ACC112 (cell line): ENCODE results near the gene SDHAF2.
"Not testable (repeated sequence)": the region's sequence is repeated elsewhere in the genome, so short reads cannot be mapped to it uniquely, and the experiment has no call there.

ENCODE experiments used
- H2AFZ ChIP-seq: fragments of 200-600 bp; sonication (generic); one replicate; pipeline ENCODE4 v1.6.0; 2017; ENCODE audit warnings: antibody characterized with exemption, low read length; ENCODE audit not compliant: unreplicated experiment
- H3K27ac ChIP-seq: fragments of 200-600 bp; sonication (generic); 2 replicates; pipeline ENCODE4 v1.5.1; 2014; ENCODE audit warnings: low read depth, mild to moderate bottlenecking, antibody characterized with exemption, low read length, moderate library complexity
- H3K27me3 ChIP-seq: fragments of 200-600 bp; sonication (generic); 2 replicates; pipeline ENCODE4 v1.6.1; 2014; ENCODE audit warnings: mild to moderate bottlenecking, antibody characterized with exemption, low read length, moderate library complexity, mixed read lengths; ENCODE audit not compliant: insufficient read depth
- H3K36me3 ChIP-seq: fragments of 200-600 bp; sonication (generic); 2 replicates; pipeline ENCODE4 v1.6.1; 2016; ENCODE audit warnings: mild to moderate bottlenecking, antibody characterized with exemption, low read length, moderate library complexity, mixed read lengths; ENCODE audit not compliant: insufficient read depth
- H3K4me1 ChIP-seq: fragments of 200-600 bp; sonication (generic); one replicate; pipeline ENCODE4 v1.6.1; 2016; ENCODE audit warnings: low read length, mixed read lengths; ENCODE audit not compliant: insufficient read depth, unreplicated experiment, control insufficient read depth
- H3K4me3 ChIP-seq: fragments of 200-600 bp; sonication (generic); 2 replicates; pipeline ENCODE4 v1.5.1; 2014; ENCODE audit warnings: mild to moderate bottlenecking, low read depth, low read length
- H3K79me2 ChIP-seq: fragments of 200-600 bp; sonication (generic); one replicate; pipeline ENCODE4 v1.6.0; 2016; ENCODE audit warnings: low read length; ENCODE audit not compliant: control insufficient read depth, unreplicated experiment, insufficient read depth

The SDHAF2 gene

DNA sequence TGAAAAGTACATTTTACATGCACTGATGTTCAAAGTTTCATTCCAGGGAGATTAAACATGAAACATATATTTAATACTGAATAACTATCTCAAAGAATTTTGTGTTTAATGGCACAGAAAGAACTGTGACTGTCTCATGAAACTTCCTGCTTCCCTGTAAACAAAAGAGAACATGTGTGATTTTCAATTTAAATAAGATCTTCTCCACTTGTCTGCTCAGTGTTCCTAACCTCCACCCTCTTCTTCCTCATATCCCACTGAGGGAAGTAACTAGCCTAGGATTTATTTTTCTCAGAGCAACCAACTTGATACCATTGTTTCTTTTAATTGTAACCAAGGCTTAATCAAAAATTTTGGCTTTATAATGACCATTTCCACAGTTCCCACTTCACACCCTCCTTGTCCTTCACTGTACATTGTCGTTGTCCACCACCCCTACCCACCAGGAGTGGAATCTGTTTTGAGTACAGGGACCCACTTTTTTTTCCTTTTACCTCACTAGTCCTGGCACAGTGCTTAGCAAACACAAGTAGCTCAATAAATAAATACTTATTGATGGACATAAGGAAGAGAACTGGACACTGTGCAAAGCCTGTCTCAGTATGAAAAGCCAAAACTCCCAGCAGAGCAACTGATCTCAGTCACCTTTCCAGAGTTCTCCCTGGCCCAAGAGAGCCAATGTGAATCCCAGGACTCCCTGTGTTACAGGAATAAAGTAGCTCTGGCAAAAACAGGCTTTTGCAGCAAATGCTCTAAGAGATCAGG is 4.4 kb upstream of the SDHAF2 start:
- Histone ChIP-seq H2AFZ (no peak overlapping the region), H3K27me3 (no peaks in the 10 kb centered on the region), H3K36me3 (peaks cover 44% of the 10 kb centered on the region), H3K79me2 (peaks cover 84% of the 10 kb centered on the region), H3K4me3 (no peak overlapping the region), H3K4me1 (peaks cover 9% of the 10 kb centered on the region), H3K27ac (no peak overlapping the region)

- no peak overlapping the region for H2AFZ ChIP-seq
- H3K27ac ChIP-seq = peak overlapping the region; percentile 95
- H3K79me2 ChIP-seq = peaks cover 90% of the 10 kb centered on the region
- H3K27me3 ChIP-seq = no peaks in the 10 kb centered on the region
- H3K4me3 ChIP-seq = peak overlapping the region; percentile 97
- peaks cover 15% of the 10 kb centered on the region for H3K4me1 ChIP-seq
- H3K36me3 ChIP-seq = peaks cover 29% of the 10 kb centered on the region
Measured at GRCh38 chr11:61429346-61429690, 606 bp upstream of the SDHAF2 start.

DNA sequence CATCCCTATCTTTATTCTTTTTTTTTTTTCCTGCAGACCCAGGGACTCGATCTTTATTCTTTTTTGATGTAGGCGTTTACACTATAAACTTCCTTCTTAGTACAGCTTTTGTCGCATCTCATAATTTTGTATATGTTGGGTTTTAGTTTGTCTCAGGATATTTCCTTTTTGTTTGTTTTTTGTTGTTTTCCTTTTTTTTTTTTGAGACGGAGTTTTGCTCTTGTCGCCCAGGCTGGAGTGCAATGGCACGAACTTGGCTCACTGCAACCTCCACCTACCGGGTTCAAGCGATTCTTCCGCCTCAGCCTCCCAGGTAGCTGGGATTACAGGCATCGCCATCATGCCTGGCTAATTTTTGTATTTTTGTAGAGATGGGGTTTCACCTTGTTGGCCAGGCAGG is 915 bp downstream of the SDHAF2 start:
- H3K36me3 ChIP-seq = peaks cover 18% of the 10 kb centered on the region
- not testable (repeated sequence) for H3K27me3 ChIP-seq, H2AFZ ChIP-seq
- H3K4me1 ChIP-seq = peaks cover 20% of the 10 kb centered on the region
- peaks cover 85% of the 10 kb centered on the region for H3K79me2 ChIP-seq
- H3K4me3 ChIP-seq = peak overlapping the region; percentile 97
- peak overlapping the region; percentile 95; the same call in 1 of the 2 replicates for H3K27ac ChIP-seq

DNA sequence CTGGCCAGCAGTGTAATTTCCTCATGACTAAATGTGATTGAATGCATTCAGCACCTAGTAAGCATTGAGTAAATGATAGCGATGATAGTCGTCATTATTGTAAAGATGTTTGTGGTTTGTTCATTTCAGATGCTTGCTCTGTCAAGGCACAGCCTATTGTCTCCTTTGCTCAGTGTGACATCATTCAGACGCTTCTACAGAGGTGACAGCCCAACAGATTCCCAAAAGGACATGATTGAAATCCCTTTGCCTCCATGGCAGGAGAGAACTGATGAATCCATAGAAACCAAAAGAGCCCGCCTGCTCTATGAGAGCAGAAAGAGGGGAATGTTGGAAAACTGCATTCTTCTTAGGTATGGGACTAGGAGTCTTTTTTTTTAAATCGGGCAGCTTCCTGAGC is 7.6 kb downstream of the SDHAF2 start:
- H3K27ac ChIP-seq = no peak overlapping the region
- no peaks in the 10 kb centered on the region for H3K27me3 ChIP-seq
- peaks cover 54% of the 10 kb centered on the region for H3K79me2 ChIP-seq
- no peak overlapping the region for H2AFZ ChIP-seq
- peaks cover 12% of the 10 kb centered on the region for H3K4me1 ChIP-seq
- peaks cover 29% of the 10 kb centered on the region for H3K36me3 ChIP-seq
- no peak overlapping the region for H3K4me3 ChIP-seq

DNA sequence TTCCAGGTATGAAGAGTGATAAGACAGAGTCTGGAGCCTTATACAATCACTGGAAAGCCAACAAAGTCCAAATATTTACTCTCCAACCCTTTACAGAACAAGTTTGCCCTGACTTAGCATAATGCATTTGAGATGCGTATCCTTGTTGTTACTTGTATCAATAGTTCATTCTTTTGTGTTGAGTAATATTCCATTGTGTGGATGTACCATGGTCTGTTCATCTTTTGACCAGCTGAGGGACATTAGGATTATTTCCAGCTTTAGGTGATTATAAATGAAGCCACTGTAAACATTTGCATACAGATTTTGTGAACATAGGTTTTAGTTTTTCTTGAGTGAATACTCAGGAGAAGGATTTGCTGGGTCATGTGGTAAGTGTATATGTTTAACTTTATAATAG is 9.7 kb downstream of the SDHAF2 start:
- Histone ChIP-seq H3K4me1 (peaks cover 12% of the 10 kb centered on the region), H3K27ac (no peak overlapping the region), H3K27me3 (no peaks in the 10 kb centered on the region), H2AFZ (no peak overlapping the region), H3K4me3 (no peak overlapping the region), H3K79me2 (peaks cover 47% of the 10 kb centered on the region), H3K36me3 (peaks cover 39% of the 10 kb centered on the region)

DNA sequence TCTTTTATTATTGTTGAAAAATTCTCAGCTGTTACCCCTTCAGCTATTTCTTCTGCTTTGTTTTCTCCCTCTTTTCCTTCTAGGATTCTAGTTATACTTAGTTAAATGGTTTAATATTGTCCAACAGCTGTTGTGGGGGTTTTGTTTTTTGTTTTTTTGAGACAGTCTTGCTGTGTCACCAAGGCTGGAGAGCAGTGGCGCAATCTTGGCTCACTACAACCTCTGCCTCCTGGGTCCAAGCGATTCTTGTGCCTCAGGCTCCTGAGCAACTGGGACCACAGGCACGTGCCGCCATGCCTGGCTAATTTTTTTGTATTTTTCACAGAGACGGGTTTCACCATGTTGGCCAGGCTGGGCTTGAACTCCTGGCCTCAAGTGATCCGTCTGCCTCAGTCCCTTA is 12.7 kb downstream of the SDHAF2 start:
- Histone ChIP-seq H3K27ac (no peak overlapping the region), H3K4me3 (no peak overlapping the region), H3K79me2 (peaks cover 20% of the 10 kb centered on the region), H3K36me3 (peaks cover 38% of the 10 kb centered on the region), H2AFZ (no peak overlapping the region), H3K27me3 (no peaks in the 10 kb centered on the region), H3K4me1 (peaks cover 16% of the 10 kb centered on the region)

GRCh38 chr11:61445516-61445915 is 15.6 kb downstream of the SDHAF2 start:
- Histone ChIP-seq H3K27me3 (no peaks in the 10 kb centered on the region), H2AFZ (no peak overlapping the region), H3K4me3 (no peak overlapping the region), H3K79me2 (peaks cover 12% of the 10 kb centered on the region), H3K4me1 (peaks cover 16% of the 10 kb centered on the region), H3K27ac (peak overlapping the region; percentile 26; the same call in 1 of the 2 replicates), H3K36me3 (peaks cover 31% of the 10 kb centered on the region)

DNA sequence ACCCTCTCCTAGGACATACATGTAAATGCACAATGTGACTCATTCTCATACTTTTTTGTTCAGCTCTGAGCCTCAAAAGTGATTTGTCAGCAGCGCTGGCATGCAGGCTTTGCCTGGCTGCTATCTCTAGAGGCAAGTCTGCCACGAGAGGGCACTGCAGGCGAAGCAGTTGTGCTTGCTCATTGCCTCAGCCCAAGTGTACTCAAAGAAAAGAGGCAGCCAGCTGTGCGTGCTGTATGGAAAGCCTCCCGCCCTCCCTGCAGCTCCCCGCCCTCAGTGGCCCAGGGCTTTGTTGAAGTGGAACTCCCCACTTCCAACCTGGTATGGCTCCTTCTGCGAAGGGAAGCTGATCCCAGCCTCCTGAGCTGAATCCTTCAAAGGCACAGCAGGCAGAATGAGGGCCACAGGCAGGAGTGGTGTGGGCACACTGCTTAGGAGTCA is 16.3 kb downstream of the SDHAF2 start:
- H3K27me3 ChIP-seq = no peaks in the 10 kb centered on the region
- peaks cover 8% of the 10 kb centered on the region for H3K79me2 ChIP-seq
- no peak overlapping the region for H2AFZ ChIP-seq
- peak overlapping the region; percentile 39; the same call in 1 of the 2 replicates for H3K27ac ChIP-seq
- no peak overlapping the region for H3K4me3 ChIP-seq
- H3K4me1 ChIP-seq = peaks cover 16% of the 10 kb centered on the region
- peaks cover 31% of the 10 kb centered on the region for H3K36me3 ChIP-seq

DNA sequence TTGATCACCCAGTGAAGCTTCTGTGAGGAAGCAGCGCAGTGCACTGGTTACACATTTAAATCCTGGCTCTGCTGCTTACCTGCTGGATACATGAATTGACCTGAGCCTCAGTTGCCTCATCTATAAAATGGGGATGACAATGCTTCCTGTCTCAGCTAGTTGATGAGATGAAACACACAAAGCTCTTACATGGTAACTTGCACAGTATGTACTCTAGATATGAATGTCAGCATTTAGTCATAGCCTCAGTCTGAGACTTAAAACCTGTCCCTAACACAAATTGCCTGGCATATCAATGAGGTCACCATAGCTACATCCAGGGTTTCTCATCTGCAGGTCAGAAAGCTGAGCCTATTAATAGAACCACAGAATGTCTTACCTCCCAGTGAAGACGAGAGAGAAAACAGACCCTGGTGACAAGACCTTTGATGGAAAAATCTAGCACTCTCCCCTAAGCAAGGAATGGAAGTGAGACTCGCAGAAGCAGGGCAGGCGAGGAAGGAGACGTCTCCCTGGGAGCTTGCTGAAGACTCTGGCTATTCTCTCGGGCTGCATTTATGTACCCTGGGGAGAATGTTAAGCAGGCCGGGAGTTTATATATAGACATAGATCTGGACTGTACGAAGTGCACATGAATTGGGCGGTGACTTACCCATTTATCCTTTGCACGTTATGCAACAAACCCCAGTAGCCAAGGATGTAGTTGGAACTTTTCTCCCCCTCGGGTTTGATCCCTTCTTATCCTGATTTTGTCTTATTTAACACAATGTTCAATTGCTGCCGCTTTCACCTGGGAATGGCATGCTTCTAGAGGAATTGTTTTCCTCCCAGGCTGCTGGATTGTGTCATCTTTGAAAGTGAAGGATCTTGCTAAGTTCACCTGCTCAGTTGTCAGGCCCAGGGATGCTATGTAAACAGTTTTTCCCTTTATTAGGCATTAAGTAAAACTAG is 18.0 kb downstream of the SDHAF2 start:
- Histone ChIP-seq H3K4me1 (peaks cover 16% of the 10 kb centered on the region), H3K36me3 (peaks cover 23% of the 10 kb centered on the region), H3K27me3 (no peaks in the 10 kb centered on the region), H3K79me2 (peaks cover 6% of the 10 kb centered on the region), H3K4me3 (no peak overlapping the region), H3K27ac (no peak overlapping the region), H2AFZ (no peak overlapping the region)

- Histone ChIP-seq H3K4me3 (no peak overlapping the region), H3K36me3 (peaks cover 18% of the 10 kb centered on the region)
Measured at GRCh38 chr11:61448552-61448927, 18.6 kb downstream of the SDHAF2 start.

More at GRCh38 chr11:61448552-61448927, 18.6 kb downstream of the SDHAF2 start:
- no peak overlapping the region for H2AFZ ChIP-seq
- H3K27me3 ChIP-seq = no peaks in the 10 kb centered on the region
- H3K27ac ChIP-seq = no peak overlapping the region
- H3K79me2 ChIP-seq = no peaks in the 10 kb centered on the region
- peaks cover 16% of the 10 kb centered on the region for H3K4me1 ChIP-seq
